ENCODE results near the gene LRRC8C. TPM values are rescaled to one million over a fixed set of nuclear protein-coding genes. Genes with fewer than 3 reads are reported as not detected.

Gene LRRC8C
- total RNA-seq, 1 donor from 2014 or later, result 5.5 TPM

DNA sequence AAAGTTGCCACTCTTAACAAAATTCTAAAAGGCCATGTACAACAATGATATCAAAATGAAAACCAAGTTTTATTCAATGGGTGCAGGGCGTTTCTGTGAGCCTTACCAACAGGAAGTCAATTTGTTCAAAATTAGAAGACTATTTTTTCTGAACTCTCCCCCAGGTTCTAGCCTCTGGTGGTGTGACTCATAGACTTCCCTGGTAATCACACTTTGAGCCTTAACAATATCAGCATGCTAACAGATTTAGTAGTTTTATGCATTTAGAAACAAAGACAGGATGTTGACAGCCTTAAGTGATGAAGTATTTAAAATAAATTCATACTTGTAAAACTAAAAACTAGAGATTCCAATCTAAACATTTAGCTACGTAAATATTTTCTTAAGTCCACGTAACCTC, 88.4 kb downstream of the LRRC8C start:
- Mint-ChIP-seq H3K36me3 (no peaks in the 10 kb centered on the region), H3K27me3 (ENCODE audit: insufficient read depth, low read depth) (peaks cover 3% of the 10 kb centered on the region)
- H3K4me2 ChIP-seq, result no peak overlapping the region

GRCh38 chr1:89723144-89723543, 90.2 kb downstream of the LRRC8C start:
- Histone ChIP-seq H3K4me3 (no peak overlapping the region), H3K27me3 (no peaks in the 10 kb centered on the region), H3K4me1 (peaks cover 18% of the 10 kb centered on the region), H3K9me3 (ENCODE audit: low read depth) (no peaks in the 10 kb centered on the region), H3K9ac (no peak overlapping the region), H3K79me2 (ENCODE audit: low read depth) (no peaks in the 10 kb centered on the region), H3K4me2 (no peak overlapping the region), H3F3A (ENCODE audit: low read depth) (peaks cover 11% of the 10 kb centered on the region), H3K36me3 (no peaks in the 10 kb centered on the region), H2AFZ (replicated peaks) (no peak overlapping the region), H3K27ac (no peak overlapping the region), H4K20me1 (ENCODE audit: low read depth) (no peaks in the 10 kb centered on the region)
- peaks cover 3% of the 10 kb centered on the region for H3K27me3 Mint-ChIP-seq (ENCODE audit: insufficient read depth, low read depth)
- no peaks in the 10 kb centered on the region for H3K9me3 Mint-ChIP-seq
- DNase-seq (ENCODE audit: low spot score), result no peak
- H3K36me3 Mint-ChIP-seq, result no peaks in the 10 kb centered on the region
- H3K4me1 Mint-ChIP-seq, result peaks cover 13% of the 10 kb centered on the region
- no peak overlapping the region for H3K4me3 Mint-ChIP-seq
- H3K27ac Mint-ChIP-seq, result no peak overlapping the region
- no peak for TF ChIP-seq EZH2 (IDR thresholded peaks at IDR 0.05)

More for the DNA sequence above, 88.4 kb downstream of the LRRC8C start:
- Mint-ChIP-seq H3K9me3 (no peaks in the 10 kb centered on the region), H3K27ac (no peak overlapping the region), H3K4me3 (no peak overlapping the region), H3K4me1 (peaks cover 13% of the 10 kb centered on the region)
- Histone ChIP-seq H3K36me3 (no peaks in the 10 kb centered on the region), H3K4me3 (no peak overlapping the region), H3F3A (ENCODE audit: low read depth) (peaks cover 11% of the 10 kb centered on the region), H3K9me3 (ENCODE audit: low read depth) (no peaks in the 10 kb centered on the region), H3K4me1 (peaks cover 26% of the 10 kb centered on the region), H3K27me3 (no peaks in the 10 kb centered on the region), H3K9ac (no peak overlapping the region), H3K27ac (no peak overlapping the region), H4K20me1 (ENCODE audit: low read depth) (no peaks in the 10 kb centered on the region), H2AFZ (replicated peaks) (no peak overlapping the region), H3K79me2 (ENCODE audit: low read depth) (no peaks in the 10 kb centered on the region)
- DNase-seq (ENCODE audit: low spot score), result no peak
- TF ChIP-seq EZH2phosphoT487 (IDR thresholded peaks at IDR 0.05), result no peak
- TF ChIP-seq, protein P1, sequence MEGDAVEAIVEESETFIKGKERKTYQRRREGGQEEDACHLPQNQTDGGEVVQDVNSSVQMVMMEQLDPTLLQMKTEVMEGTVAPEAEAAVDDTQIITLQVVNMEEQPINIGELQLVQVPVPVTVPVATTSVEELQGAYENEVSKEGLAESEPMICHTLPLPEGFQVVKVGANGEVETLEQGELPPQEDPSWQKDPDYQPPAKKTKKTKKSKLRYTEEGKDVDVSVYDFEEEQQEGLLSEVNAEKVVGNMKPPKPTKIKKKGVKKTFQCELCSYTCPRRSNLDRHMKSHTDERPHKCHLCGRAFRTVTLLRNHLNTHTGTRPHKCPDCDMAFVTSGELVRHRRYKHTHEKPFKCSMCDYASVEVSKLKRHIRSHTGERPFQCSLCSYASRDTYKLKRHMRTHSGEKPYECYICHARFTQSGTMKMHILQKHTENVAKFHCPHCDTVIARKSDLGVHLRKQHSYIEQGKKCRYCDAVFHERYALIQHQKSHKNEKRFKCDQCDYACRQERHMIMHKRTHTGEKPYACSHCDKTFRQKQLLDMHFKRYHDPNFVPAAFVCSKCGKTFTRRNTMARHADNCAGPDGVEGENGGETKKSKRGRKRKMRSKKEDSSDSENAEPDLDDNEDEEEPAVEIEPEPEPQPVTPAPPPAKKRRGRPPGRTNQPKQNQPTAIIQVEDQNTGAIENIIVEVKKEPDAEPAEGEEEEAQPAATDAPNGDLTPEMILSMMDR (IDR thresholded peaks at IDR 0.05), result no peak
- TF ChIP-seq EZH2 (IDR thresholded peaks at IDR 0.05), result no peak

DNA sequence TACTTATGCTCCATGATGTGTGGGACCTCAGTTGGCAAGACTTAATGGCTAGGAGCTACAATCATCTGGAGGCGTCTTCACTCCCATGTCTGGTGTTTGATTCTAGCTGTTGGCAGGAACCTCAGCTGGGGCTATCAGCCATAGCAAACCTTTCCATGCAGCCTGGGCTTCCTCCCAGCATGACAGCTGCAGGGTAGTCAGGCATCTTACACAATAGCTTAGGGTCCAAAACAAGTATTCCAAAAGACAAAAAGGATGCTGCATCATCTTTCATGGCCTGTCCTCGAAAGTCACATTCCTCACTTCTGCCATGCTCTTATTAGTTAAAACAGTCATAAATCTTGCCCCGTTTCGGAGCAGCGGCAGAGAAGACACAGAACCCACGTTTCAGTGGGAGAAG, 90.9 kb downstream of the LRRC8C start:
- Histone ChIP-seq H3K4me3 (no peak overlapping the region), H3K27ac (no peak overlapping the region), H3K36me3 (no peaks in the 10 kb centered on the region), H3F3A (ENCODE audit: low read depth) (peaks cover 8% of the 10 kb centered on the region), H3K27me3 (no peaks in the 10 kb centered on the region), H3K79me2 (ENCODE audit: low read depth) (no peaks in the 10 kb centered on the region), H2AFZ (replicated peaks) (no peak overlapping the region), H3K9ac (no peak overlapping the region), H3K4me1 (peaks cover 16% of the 10 kb centered on the region), H4K20me1 (ENCODE audit: low read depth) (no peaks in the 10 kb centered on the region), H3K9me3 (ENCODE audit: low read depth) (no peaks in the 10 kb centered on the region), H3K4me2 (no peak overlapping the region)
- TF ChIP-seq, protein P1 (IDR thresholded peaks at IDR 0.05), result no peak
- TF ChIP-seq EZH2 (IDR thresholded peaks at IDR 0.05) (no peak), EZH2phosphoT487 (IDR thresholded peaks at IDR 0.05) (no peak)
- Mint-ChIP-seq H3K27me3 (ENCODE audit: insufficient read depth, low read depth) (peaks cover 3% of the 10 kb centered on the region), H3K9me3 (no peaks in the 10 kb centered on the region), H3K27ac (no peak overlapping the region), H3K4me3 (no peak overlapping the region), H3K4me1 (peaks cover 13% of the 10 kb centered on the region), H3K36me3 (no peaks in the 10 kb centered on the region)
- no peak for DNase-seq (ENCODE audit: low spot score)

DNA sequence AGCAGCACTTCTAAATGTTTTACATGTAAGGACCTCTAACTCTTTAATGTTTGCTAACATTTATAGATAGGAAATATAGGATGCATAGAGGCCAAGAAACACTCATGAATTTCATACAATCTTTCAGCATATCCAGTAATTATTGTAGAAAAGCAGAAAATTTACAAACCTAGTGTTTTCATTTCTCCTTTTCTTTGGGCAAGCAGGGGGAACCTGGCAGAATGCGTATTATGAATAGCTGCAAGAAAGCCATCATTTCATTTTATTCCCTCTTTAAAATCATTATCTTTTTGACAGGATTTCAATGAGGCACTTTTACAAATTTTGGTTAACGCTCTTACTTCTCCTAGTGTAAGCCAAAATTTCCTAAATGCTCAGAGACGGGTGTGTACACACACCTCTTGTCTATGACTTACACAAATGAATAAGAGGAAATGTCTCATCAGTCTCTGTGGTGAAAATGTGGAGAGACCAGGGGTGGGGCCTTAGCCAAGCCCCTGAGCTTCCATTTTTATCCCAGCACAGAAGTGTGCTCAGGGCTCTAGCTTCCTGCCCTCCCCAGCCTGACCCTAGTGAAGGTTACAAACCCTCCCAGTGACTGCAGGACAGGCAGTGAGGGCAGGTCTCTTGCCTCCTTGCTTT, 91.6 kb downstream of the LRRC8C start:
- H3F3A ChIP-seq (ENCODE audit: low read depth), result peaks cover 2% of the 10 kb centered on the region
- H3K4me1 Mint-ChIP-seq, result peaks cover 8% of the 10 kb centered on the region
- H3K9me3 Mint-ChIP-seq, result no peaks in the 10 kb centered on the region
- H3K9me3 ChIP-seq (ENCODE audit: low read depth), result no peaks in the 10 kb centered on the region
- H4K20me1 ChIP-seq (ENCODE audit: low read depth), result no peaks in the 10 kb centered on the region
- H3K9ac ChIP-seq, result no peak overlapping the region
- DNase-seq (ENCODE audit: low spot score), result no peak
- no peak overlapping the region for H2AFZ ChIP-seq (replicated peaks)
- H3K27me3 Mint-ChIP-seq (ENCODE audit: insufficient read depth, low read depth), result peaks cover 3% of the 10 kb centered on the region
- H3K36me3 Mint-ChIP-seq, result no peaks in the 10 kb centered on the region
- H3K27ac ChIP-seq, result no peak overlapping the region
- peaks cover 10% of the 10 kb centered on the region for H3K4me1 ChIP-seq
- H3K27ac Mint-ChIP-seq, result no peak overlapping the region
- no peaks in the 10 kb centered on the region for H3K36me3 ChIP-seq
- TF ChIP-seq, protein P1 (IDR thresholded peaks at IDR 0.05), result no peak
- no peak overlapping the region for H3K4me3 Mint-ChIP-seq
- no peaks in the 10 kb centered on the region for H3K79me2 ChIP-seq (ENCODE audit: low read depth)
- H3K27me3 ChIP-seq, result no peaks in the 10 kb centered on the region
- H3K4me2 ChIP-seq, result no peak overlapping the region
- no peak overlapping the region for H3K4me3 ChIP-seq
